Astrocyte of the cerebellum (primary cell): ENCODE results near the gene LSM4.

Experiments
- DNase-seq: peaks from one replicate; pipeline ENCODE4 v3.0.0-alpha.2; 2011; ENCODE audit warnings: low read depth
- H3K4me3 ChIP-seq: 2 replicates; pipeline ENCODE4 v1.5.1; 2011; ENCODE audit warnings: mild to moderate bottlenecking, low read depth, low read length, moderate library complexity
- in situ Hi-C: cut with HindIII; loops from 2 replicates; pipeline ENCODE4 v1.10.0; 2017; ENCODE audit warnings: low sequenced_read_pairs
- TF ChIP-seq, protein P1 (sequence below): IDR thresholded peaks from 2 replicates; pipeline ENCODE4 v1.5.1; 2012; ENCODE audit warnings: low read length, low read depth, moderate library complexity, mild to moderate bottlenecking; ENCODE audit errors: missing control alignments

Gene LSM4

GRCh38 chr19:18278521-18279265 is 44.2 kb downstream of the LSM4 start:
- DNase-seq, result no peak
- H3K4me3 ChIP-seq, result peak overlapping the region; percentile 98
- TF ChIP-seq, protein P1, sequence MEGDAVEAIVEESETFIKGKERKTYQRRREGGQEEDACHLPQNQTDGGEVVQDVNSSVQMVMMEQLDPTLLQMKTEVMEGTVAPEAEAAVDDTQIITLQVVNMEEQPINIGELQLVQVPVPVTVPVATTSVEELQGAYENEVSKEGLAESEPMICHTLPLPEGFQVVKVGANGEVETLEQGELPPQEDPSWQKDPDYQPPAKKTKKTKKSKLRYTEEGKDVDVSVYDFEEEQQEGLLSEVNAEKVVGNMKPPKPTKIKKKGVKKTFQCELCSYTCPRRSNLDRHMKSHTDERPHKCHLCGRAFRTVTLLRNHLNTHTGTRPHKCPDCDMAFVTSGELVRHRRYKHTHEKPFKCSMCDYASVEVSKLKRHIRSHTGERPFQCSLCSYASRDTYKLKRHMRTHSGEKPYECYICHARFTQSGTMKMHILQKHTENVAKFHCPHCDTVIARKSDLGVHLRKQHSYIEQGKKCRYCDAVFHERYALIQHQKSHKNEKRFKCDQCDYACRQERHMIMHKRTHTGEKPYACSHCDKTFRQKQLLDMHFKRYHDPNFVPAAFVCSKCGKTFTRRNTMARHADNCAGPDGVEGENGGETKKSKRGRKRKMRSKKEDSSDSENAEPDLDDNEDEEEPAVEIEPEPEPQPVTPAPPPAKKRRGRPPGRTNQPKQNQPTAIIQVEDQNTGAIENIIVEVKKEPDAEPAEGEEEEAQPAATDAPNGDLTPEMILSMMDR, result peak; percentile 33
- in situ Hi-C loops, result no loop called here

- in situ Hi-C loops, result no loop called here
- H3K4me3 ChIP-seq, result peak overlapping the region; percentile 4
- peak; percentile 80 for DNase-seq
- TF ChIP-seq, protein P1, result no peak
Measured at GRCh38 chr19:18274781-18275356, 48.0 kb downstream of the LSM4 start.

DNA sequence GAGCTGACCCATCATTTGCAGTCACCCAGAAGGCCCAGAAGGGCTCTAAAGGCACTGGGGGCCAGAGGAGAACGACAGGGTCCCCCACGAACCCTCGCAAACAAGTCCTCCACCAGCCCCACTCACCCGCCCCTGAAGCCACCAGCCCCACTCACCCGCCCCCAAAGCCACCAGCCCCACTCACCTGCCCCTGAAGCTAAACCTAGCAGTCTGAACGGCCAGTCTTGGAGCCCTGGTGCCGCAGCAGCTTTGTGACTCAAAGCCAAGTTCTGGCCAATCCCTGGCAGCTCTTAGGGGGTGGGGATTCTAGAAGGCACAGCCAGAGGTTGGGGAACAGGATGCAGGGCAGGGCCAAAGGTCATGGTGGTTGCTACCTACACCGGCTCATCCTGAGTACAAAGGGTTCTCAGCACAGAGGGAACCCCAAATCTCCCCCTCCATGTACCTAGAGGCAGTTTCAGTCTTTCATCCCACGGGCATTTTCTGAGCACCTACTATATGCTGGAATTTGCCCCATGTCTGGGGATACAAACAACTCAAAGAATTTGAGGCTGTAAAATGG is 48.6 kb downstream of the LSM4 start, which contains the start of gene IQCN:
TSS of gene IQCN (minus strand) at position 234 of the 562 bp plus-strand sequence. CDS start 4,974 bp downstream, outside the sequence.
- TF ChIP-seq, protein P1, result no peak
- no peak for DNase-seq
- peak within 1 kb of the TSS; percentile 4 for H3K4me3 ChIP-seq
- in situ Hi-C loops, result no loop called here

DNA sequence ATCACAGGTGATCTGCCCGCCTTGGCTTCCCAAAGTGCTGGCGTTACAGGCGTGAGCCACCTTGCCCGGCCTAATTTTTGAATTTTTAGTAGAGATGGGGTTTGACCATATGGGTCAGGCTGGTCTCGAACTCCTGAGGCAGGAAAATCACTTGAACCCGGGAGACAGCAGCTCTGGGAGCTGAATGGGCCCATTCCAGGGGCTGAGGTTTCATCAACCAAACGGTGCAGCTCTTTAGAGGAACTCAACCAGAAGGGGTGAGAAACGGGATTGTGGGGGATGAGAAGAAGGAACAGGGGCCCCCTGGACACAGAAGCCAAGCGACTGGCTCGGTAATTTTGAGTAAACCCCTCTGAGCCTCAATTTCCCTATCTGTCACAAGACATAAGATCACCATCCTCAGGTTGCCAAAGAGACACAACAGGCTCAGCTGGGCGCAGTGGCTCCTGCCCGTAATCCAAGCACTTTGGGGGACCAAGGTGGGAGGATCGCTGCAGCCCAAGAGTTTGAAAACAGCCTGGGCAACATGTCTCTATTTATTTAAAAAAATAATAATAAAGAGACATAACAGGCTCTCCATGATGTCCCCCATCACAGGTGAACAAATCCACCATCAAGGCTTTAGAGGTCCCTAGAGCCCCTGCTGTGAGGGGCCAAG is 49.2 kb downstream of the LSM4 start:
- in situ Hi-C loops, result no loop called here

DNA sequence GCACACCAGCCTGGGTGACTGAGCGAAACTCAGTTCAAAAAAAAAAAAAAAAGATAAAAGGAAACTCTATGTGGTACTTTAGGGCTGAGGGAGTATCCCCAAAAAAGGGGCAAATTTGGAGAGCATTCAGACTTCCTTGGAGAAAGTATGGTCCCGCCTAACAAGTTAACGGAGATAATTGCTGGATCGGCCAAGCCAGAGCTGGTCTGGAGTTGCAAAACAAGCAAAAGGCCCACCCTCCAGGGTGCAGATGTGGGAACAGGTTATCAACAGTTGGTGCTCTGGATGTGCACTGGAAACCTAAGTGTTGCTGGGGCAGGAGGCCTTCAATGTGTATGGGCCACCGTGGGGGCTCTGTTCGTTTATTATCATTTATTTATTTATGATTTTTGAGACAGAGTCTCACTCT is 51.4 kb downstream of the LSM4 start:
- H3K4me3 ChIP-seq, result no peak overlapping the region
- no peak for DNase-seq
- TF ChIP-seq, protein P1, result no peak
- in situ Hi-C loops, result no loop called here

More for the DNA sequence above, 49.2 kb downstream of the LSM4 start:
- H3K4me3 ChIP-seq, result no peak overlapping the region
- DNase-seq, result no peak
- TF ChIP-seq, protein P1, result no peak

DNA sequence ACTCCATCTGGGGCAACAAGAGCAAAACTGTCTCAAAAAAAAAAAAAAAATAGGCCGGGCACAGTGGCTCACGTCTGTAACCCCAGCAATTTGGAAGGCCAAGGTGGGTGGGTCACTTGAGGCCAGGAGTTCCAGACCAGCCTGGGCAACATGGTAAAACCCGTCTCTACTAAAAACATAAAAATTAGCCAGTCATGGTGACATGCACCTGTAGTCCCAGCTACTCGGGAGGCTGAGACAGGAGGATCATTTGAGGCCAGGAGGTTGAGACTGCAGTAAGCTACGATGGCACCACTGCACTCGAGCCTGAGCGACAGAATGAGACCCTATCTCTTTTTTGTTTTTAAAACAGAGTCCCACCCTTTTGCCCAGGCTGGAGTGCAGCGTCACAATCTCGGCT is 52.5 kb downstream of the LSM4 start:
- H3K4me3 ChIP-seq, result no peak overlapping the region
- TF ChIP-seq, protein P1, result no peak
- in situ Hi-C loops, result no loop called here
- no peak for DNase-seq
